Panc1 (cell line): ENCODE measurements around the gene SEC11A. TPM values are rescaled to one million over a fixed set of nuclear protein-coding genes. Genes with fewer than 3 reads are reported as not detected.

Source experiments
- ATAC-seq: fragments of 200-7000 bp; cut with Tn5 transposase; 2 replicates; pipeline ENCODE4 v1.9.1; 2020; ENCODE audit warnings: mild to moderate bottlenecking, moderate library complexity
- Bru-seq: library from RNA; stranded (reverse); fragments of 400-500 nt; gene quantifications from one replicate; lab custom pipeline; 2021; lab: Mats Ljungman, UMichigan
- BruChase-seq, 2 experiments: library from RNA; stranded (reverse); fragments of 400-500 nt; gene quantifications; one replicate each; lab custom pipeline; 2021; lab: Mats Ljungman, UMichigan
- BruUV-seq: library from RNA; stranded (reverse); fragments of 400-500 nt; replicated peaks from 2 replicates; lab custom pipeline; 2021; lab: Mats Ljungman, UMichigan
- CTCF ChIA-PET: fragments of 300-600 bp; sonication (Branson Sonifier 250); formaldehyde crosslinking; loops from one replicate; lab custom pipeline; 2022; ENCODE audit warnings: antibody characterized with exemption; lab: Charles Lee
- POLR2A ChIA-PET: fragments of 300-600 bp; sonication (Branson Sonifier 250); formaldehyde crosslinking; loops from one replicate; lab custom pipeline; 2022; ENCODE audit warnings: antibody characterized with exemption; lab: Charles Lee
- DNase-seq: peaks from one replicate; pipeline ENCODE4 v3.0.0-alpha.2; 2010; ENCODE audit warnings: low read depth, low spot score
- H3K27ac ChIP-seq: 2 replicates; pipeline ENCODE4 v1.5.1; 2011; ENCODE audit warnings: mild to moderate bottlenecking, low read length, inconsistent platforms
- H3K27me3 ChIP-seq: fragments of 200-500 bp; sonication (Bioruptor generic); 2 replicates; pipeline ENCODE4 v1.6.0; 2014; ENCODE audit warnings: low read length, inconsistent platforms; ENCODE audit not compliant: control insufficient read depth, insufficient read depth
- H3K36me3 ChIP-seq: fragments of 200-500 bp; sonication (Bioruptor generic); 2 replicates; pipeline ENCODE4 v1.5.1; 2014; ENCODE audit warnings: inconsistent platforms, mild to moderate bottlenecking, low read length, moderate library complexity; ENCODE audit not compliant: control insufficient read depth, insufficient read depth
- H3K4me1 ChIP-seq: 2 replicates; pipeline ENCODE4 v1.5.1; 2011; ENCODE audit warnings: inconsistent platforms, mild to moderate bottlenecking, low read length, moderate library complexity; ENCODE audit not compliant: control insufficient read depth, insufficient read depth
- H3K4me3 ChIP-seq, 2 experiments: 2 replicates each; pipeline ENCODE4 v1.5.1; 2011 to 2012; ENCODE audit warnings: low read depth in 2 of 2, low read length in 2 of 2, mild to moderate bottlenecking in 2 of 2, inconsistent platforms in 1 of 2, moderate library complexity in 1 of 2
- H3K9me3 ChIP-seq: fragments of 200-500 bp; sonication (Bioruptor generic); 2 replicates; pipeline ENCODE4 v1.5.1; 2014; ENCODE audit warnings: low read depth, mild to moderate bottlenecking, inconsistent platforms, low read length, moderate library complexity; ENCODE audit not compliant: control insufficient read depth, insufficient read depth
- POLR2AphosphoS5 ChIP-seq: IDR thresholded peaks from 2 replicates; pipeline ENCODE4 v1.6.1; 2012; ENCODE audit warnings: mild to moderate bottlenecking, low read depth, low read length, moderate library complexity
- REST ChIP-seq, 2 experiments: IDR thresholded peaks; 2 replicates each; pipeline ENCODE4 v1.6.1; 2011 to 2012; ENCODE audit warnings: low read depth in 2 of 2, control low read depth in 1 of 2, low read length in 1 of 2, mild to moderate bottlenecking in 1 of 2, moderate library complexity in 1 of 2; ENCODE audit not compliant: insufficient read depth in 1 of 2
- SIN3A ChIP-seq: IDR thresholded peaks from 2 replicates; pipeline ENCODE4 v1.6.1; 2012; ENCODE audit warnings: low read depth, mild to moderate bottlenecking, low read length, moderate library complexity, borderline replicate concordance; ENCODE audit not compliant: insufficient read depth
- TCF7L2 ChIP-seq: IDR thresholded peaks from 2 replicates; pipeline ENCODE4 v1.6.1; 2011; ENCODE audit warnings: mild to moderate bottlenecking, low read depth, low read length, inconsistent platforms
- in situ Hi-C: cut with HindIII; loops from 2 replicates; pipeline ENCODE4 v1.10.0; 2016; ENCODE audit warnings: low sequenced_read_pairs, low pct_unique_long_range_greater_than_20kb
- intact Hi-C: fragments of 100-400 bp; cut with micrococcal nuclease; formaldehyde crosslinking; loops from one replicate; pipeline ENCODE4 v1.10.0; 2022; ENCODE audit not compliant: unreplicated experiment
- long read RNA-seq: library from polyadenylated mRNA; unstranded; transcript quantifications from one replicate; pipeline ENCODE4 v2.0.0, GENCODE V29; 2021; ENCODE audit not compliant: unreplicated experiment
- polyA plus RNA-seq: library from polyadenylated mRNA; unstranded; fragments of >200 nt; gene quantifications from one replicate; pipeline ENCODE4 v1.2.1, GENCODE V29; 2012; ENCODE audit warnings: missing spikeins; ENCODE audit not compliant: insufficient read length
- total RNA-seq: library from RNA; stranded (reverse); gene quantifications from one replicate; pipeline ENCODE4 v1.2.1, GENCODE V29; 2021; ENCODE audit not compliant: unreplicated experiment
- TF ChIP-seq, protein P1 (sequence below): fragments of 450-650 bp; IDR thresholded peaks from 2 replicates; pipeline ENCODE4 v1.5.1; 2017; ENCODE audit warnings: mild to moderate bottlenecking

Gene SEC11A
- total RNA-seq (164 TPM), Bru-seq, nascent RNA (percentile 90 among the genes with signal in this experiment), BruChase-seq, experiment 1, labeled RNA remaining after a 2-hour chase (percentile 85 among the genes with signal in this experiment), BruChase-seq, experiment 2, labeled RNA remaining after a 6-hour chase (percentile 89 among the genes with signal in this experiment)
- polyA plus RNA-seq, result 132 TPM
- long read RNA-seq, transcript SEC11A-201 (6 exons, 1,656 nt), result major isoform, 84 of 157 reads
- long read RNA-seq, transcript SEC11A-207 (1 exons, 2,204 nt), result minor isoform, 51 of 157 reads
- long read RNA-seq, partial matches to known transcripts, result 3 of 157 reads
- long read RNA-seq, other reads (novel, unspliced or antisense), result 5 of 157 reads

DNA sequence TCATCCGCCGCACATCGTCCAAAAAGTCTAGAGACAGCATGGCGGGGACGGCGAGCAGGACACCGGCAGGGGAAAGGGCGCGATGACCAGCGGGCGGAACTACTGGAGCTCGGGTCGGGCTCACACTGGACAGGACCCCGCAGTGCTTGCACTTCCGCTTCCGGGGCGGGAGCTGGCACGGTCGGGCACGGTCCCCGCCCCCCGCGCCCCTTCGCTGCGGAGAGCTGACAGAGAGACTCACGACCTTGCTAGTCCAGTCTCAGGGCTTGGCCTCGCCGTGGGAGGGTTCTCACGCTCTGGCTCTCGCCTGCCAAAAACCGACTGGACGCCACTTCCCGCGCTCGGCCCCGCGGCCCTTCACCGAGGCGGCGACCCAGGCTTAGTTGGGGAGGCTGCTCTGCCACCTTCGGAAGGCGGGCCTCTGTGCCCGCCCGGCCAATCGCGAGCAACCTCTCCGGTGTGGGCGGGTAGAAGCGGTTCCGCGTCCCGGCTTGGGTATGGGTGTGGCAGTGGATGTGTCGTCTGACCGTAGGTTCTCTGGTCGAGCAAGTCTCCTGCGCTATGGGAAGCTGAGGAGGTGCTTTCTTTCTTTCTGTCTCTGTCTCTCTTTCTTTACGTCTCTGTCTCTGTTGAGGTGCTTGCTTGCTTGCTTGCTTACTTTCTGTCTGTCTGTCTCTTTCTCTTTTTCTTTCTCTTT, at the start of gene SEC11A:
TSS of gene SEC11A (minus strand) at position 104 of the 697 bp plus-strand sequence. CDS start at position 40, 64 bp downstream.
- BruUV-seq, result no TSS peak

More for the DNA sequence above, at the start of gene SEC11A:
- Histone ChIP-seq H3K36me3 (peaks cover 4% of the 10 kb centered on the region), H3K4me3 (peak within 1 kb of the TSS; percentile 82 to 92), H3K27me3 (no peaks in the 10 kb centered on the region), H3K9me3 (no peaks in the 10 kb centered on the region), H3K27ac (peak within 1 kb of the TSS; percentile 93), H3K4me1 (peaks cover 6% of the 10 kb centered on the region)
- ATAC-seq, result peak; percentile 99
- TF ChIP-seq, protein P1, sequence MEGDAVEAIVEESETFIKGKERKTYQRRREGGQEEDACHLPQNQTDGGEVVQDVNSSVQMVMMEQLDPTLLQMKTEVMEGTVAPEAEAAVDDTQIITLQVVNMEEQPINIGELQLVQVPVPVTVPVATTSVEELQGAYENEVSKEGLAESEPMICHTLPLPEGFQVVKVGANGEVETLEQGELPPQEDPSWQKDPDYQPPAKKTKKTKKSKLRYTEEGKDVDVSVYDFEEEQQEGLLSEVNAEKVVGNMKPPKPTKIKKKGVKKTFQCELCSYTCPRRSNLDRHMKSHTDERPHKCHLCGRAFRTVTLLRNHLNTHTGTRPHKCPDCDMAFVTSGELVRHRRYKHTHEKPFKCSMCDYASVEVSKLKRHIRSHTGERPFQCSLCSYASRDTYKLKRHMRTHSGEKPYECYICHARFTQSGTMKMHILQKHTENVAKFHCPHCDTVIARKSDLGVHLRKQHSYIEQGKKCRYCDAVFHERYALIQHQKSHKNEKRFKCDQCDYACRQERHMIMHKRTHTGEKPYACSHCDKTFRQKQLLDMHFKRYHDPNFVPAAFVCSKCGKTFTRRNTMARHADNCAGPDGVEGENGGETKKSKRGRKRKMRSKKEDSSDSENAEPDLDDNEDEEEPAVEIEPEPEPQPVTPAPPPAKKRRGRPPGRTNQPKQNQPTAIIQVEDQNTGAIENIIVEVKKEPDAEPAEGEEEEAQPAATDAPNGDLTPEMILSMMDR, result no peak
- peak in 1 of 2 experiments; percentile 68; a peak in 1 of 4 replicates for TF ChIP-seq REST (IDR thresholded peaks at IDR 0.05; ENCODE audit: insufficient read depth in 1 of 2, low read depth in 2 of 2, low read length in 1 of 2)
- peak; percentile 89; the same call in 1 of the 2 replicates for TF ChIP-seq SIN3A
- TF ChIP-seq POLR2AphosphoS5, result peak; percentile 93
- TF ChIP-seq TCF7L2, result peak; percentile 21; the same call in 1 of the 2 replicates
- intact Hi-C loops (no loop called here), in situ Hi-C loops (no loop called here)
- CTCF ChIA-PET, result no interaction called here
- POLR2A ChIA-PET, result interaction anchor here (0.6 to 1.8 kb wide), 4 partner anchors 33 to 86 kb away, joined by 4 to 6 read pairs (median 4); no protein-coding TSS in a partner anchor
- peak; percentile 91 for DNase-seq
